H9 (cell line): ENCODE results near the gene HOXD13. TPM values are rescaled to one million over a fixed set of nuclear protein-coding genes. Genes with fewer than 3 reads are reported as not detected.

Experiments
- DNase-seq: peaks from one replicate; pipeline ENCODE4 v3.0.0-alpha.2; 2017
- H2AFZ ChIP-seq: one replicate; pipeline ENCODE4 v1.6.1; 2013; ENCODE audit warnings: mild to moderate bottlenecking, low read length, control low read depth, moderate library complexity
- H2AK5ac ChIP-seq: 2 replicates; pipeline ENCODE4 v1.6.1; 2013; ENCODE audit warnings: low read length, control low read depth, mixed read lengths; ENCODE audit not compliant: insufficient read length
- H2BK120ac ChIP-seq: one replicate; pipeline ENCODE4 v1.6.1; 2013; ENCODE audit warnings: low read depth, mild to moderate bottlenecking, low read length, control low read depth, inconsistent platforms; ENCODE audit not compliant: poor library complexity, severe bottlenecking
- H2BK12ac ChIP-seq: 2 replicates; pipeline ENCODE4 v1.6.1; 2013; ENCODE audit warnings: low read length, control low read depth, mixed read lengths, low read depth; ENCODE audit not compliant: insufficient read length
- H2BK15ac ChIP-seq: 2 replicates; pipeline ENCODE4 v1.6.1; 2013; ENCODE audit warnings: low read depth, low read length, control low read depth
- H2BK20ac ChIP-seq: one replicate; pipeline ENCODE4 v1.6.1; 2013; ENCODE audit warnings: low read depth, mild to moderate bottlenecking, low read length, control low read depth, inconsistent platforms; ENCODE audit not compliant: poor library complexity, severe bottlenecking
- H2BK5ac ChIP-seq: 2 replicates; pipeline ENCODE4 v1.6.1; 2013; ENCODE audit warnings: low read length, control low read depth, mixed read lengths; ENCODE audit not compliant: insufficient read length
- H3K14ac ChIP-seq: 2 replicates; pipeline ENCODE4 v1.6.1; 2013; ENCODE audit warnings: low read length, control low read depth; ENCODE audit not compliant: insufficient read depth
- H3K18ac ChIP-seq: 2 replicates; pipeline ENCODE4 v1.6.1; 2013; ENCODE audit warnings: low read depth, mild to moderate bottlenecking, mixed read lengths, low read length, control low read depth; ENCODE audit not compliant: insufficient read length
- H3K23ac ChIP-seq: 2 replicates; pipeline ENCODE4 v1.6.1; 2013; ENCODE audit warnings: low read length, control low read depth, mixed read lengths, low read depth; ENCODE audit not compliant: insufficient read length
- H3K23me2 ChIP-seq: 2 replicates; pipeline ENCODE4 v1.6.1; 2013; ENCODE audit warnings: low read depth, mild to moderate bottlenecking, mixed read lengths, low read length, control low read depth; ENCODE audit not compliant: insufficient read length, poor library complexity, severe bottlenecking
- H3K27ac ChIP-seq: 2 replicates; pipeline ENCODE4 v1.5.1; 2013; ENCODE audit warnings: low read length, control low read depth, mixed read lengths, low read depth; ENCODE audit not compliant: insufficient read length
- H3K27me3 ChIP-seq: 2 replicates; pipeline ENCODE4 v1.6.1; 2013; ENCODE audit warnings: low read length, control low read depth, inconsistent platforms; ENCODE audit not compliant: insufficient read depth
- H3K4ac ChIP-seq: 2 replicates; pipeline ENCODE4 v1.6.1; 2013; ENCODE audit warnings: low read depth, mild to moderate bottlenecking, control low read depth, inconsistent platforms, low read length, moderate library complexity
- H3K4me1 ChIP-seq: 2 replicates; pipeline ENCODE4 v1.6.1; 2013; ENCODE audit warnings: low read length, control low read depth, inconsistent platforms; ENCODE audit not compliant: insufficient read depth
- H3K4me2 ChIP-seq: 2 replicates; pipeline ENCODE4 v1.6.1; 2013; ENCODE audit warnings: low read length, control low read depth, mixed read lengths; ENCODE audit not compliant: insufficient read length, insufficient read depth
- H3K56ac ChIP-seq: 2 replicates; pipeline ENCODE4 v1.6.1; 2013; ENCODE audit warnings: low read depth, mild to moderate bottlenecking, mixed read lengths, low read length, control low read depth; ENCODE audit not compliant: insufficient read length
- H3K79me1 ChIP-seq: 2 replicates; pipeline ENCODE4 v1.6.1; 2013; ENCODE audit warnings: low read depth, mild to moderate bottlenecking, moderate library complexity, low read length, control low read depth, inconsistent platforms; ENCODE audit not compliant: insufficient read depth, poor library complexity, severe bottlenecking
- H3K79me2 ChIP-seq: 2 replicates; pipeline ENCODE4 v1.6.1; 2013; ENCODE audit warnings: low read length, control low read depth, inconsistent platforms; ENCODE audit not compliant: insufficient read depth
- H3K9ac ChIP-seq: 2 replicates; pipeline ENCODE4 v1.6.1; 2013; ENCODE audit warnings: low read length, control low read depth, mixed read lengths; ENCODE audit not compliant: insufficient read length; ENCODE audit errors: extremely low read depth
- H3K9me3 ChIP-seq: one replicate; pipeline ENCODE4 v1.6.1; 2013; ENCODE audit warnings: low read depth, low read length, inconsistent platforms; ENCODE audit not compliant: control insufficient read depth
- H3T11ph ChIP-seq: one replicate; pipeline ENCODE4 v1.6.1; 2013; ENCODE audit warnings: mild to moderate bottlenecking, low read length, control low read depth, inconsistent platforms
- H4K20me1 ChIP-seq: one replicate; pipeline ENCODE4 v1.6.1; 2013; ENCODE audit not compliant: control insufficient read depth, insufficient read length, insufficient read depth
- H4K5ac ChIP-seq: 2 replicates; pipeline ENCODE4 v1.6.1; 2013; ENCODE audit warnings: low read depth, mild to moderate bottlenecking, mixed read lengths, low read length, control low read depth; ENCODE audit not compliant: insufficient read length
- H4K8ac ChIP-seq: replicated peaks from 2 replicates; pipeline ENCODE4 v1.6.1; 2013; ENCODE audit warnings: low read length, control low read depth, mixed read lengths, low read depth; ENCODE audit not compliant: insufficient read length
- H4K91ac ChIP-seq: 2 replicates; pipeline ENCODE4 v1.6.1; 2013; ENCODE audit warnings: low read depth, mild to moderate bottlenecking, moderate library complexity, mixed read lengths, low read length, control low read depth; ENCODE audit not compliant: insufficient read length
- H3K27ac Mint-ChIP-seq, 3 experiments: 2 replicates in 2 of 3; 3 replicates in 1 of 3; pipeline ENCODE4 v1.8.0; 2020 to 2021; ENCODE audit warnings: mixed read lengths in 3 of 3, mild to moderate bottlenecking in 1 of 3, moderate library complexity in 1 of 3
- H3K27me3 Mint-ChIP-seq: 2 replicates; pipeline ENCODE4 v1.8.0; 2021; ENCODE audit warnings: low read depth, mild to moderate bottlenecking, moderate library complexity, mixed read lengths
- H3K36me3 Mint-ChIP-seq, 3 experiments: 2 replicates in 2 of 3; 3 replicates in 1 of 3; pipeline ENCODE4 v1.8.0; 2020 to 2021; ENCODE audit warnings: low read depth in 3 of 3, mixed read lengths in 3 of 3; ENCODE audit not compliant: insufficient read depth in 1 of 3
- H3K4me1 Mint-ChIP-seq, 2 experiments: 2 replicates each; pipeline ENCODE4 v1.8.0; 2020; ENCODE audit warnings: mixed read lengths in 2 of 2
- H3K4me3 Mint-ChIP-seq, 2 experiments: 2 replicates in 1 of 2; 3 replicates in 1 of 2; pipeline ENCODE4 v1.8.0; 2020 to 2021; ENCODE audit warnings: mild to moderate bottlenecking in 2 of 2, mixed read lengths in 2 of 2, moderate library complexity in 1 of 2
- H3K9me3 Mint-ChIP-seq, 2 experiments: 2 replicates in 1 of 2; 3 replicates in 1 of 2; pipeline ENCODE4 v1.8.0; 2020; ENCODE audit warnings: mild to moderate bottlenecking in 2 of 2, mixed read lengths in 2 of 2, moderate library complexity in 1 of 2
- WGBS: extraction: QIAGEN DNeasy Blood & Tissue Kit; methylation state at CpG from one replicate; pipeline ENCODE4 v1.1.7; 2013; ENCODE audit warnings: missing lambda C conversion rate, low lambda C conversion rate, mixed read lengths; ENCODE audit not compliant: insufficient read length; ENCODE audit errors: extremely low coverage; 5-methylcytosine and 5-hydroxymethylcytosine counted together
- total RNA-seq: library from RNA; stranded (reverse); gene quantifications from 2 replicates; pipeline ENCODE4 v1.2.1, GENCODE V29; 2021
- TF ChIP-seq, protein P1 (sequence below): fragments of 200-600 bp; sonication (generic); conservative IDR thresholded peaks from 3 replicates; pipeline ENCODE4 v1.8.0; 2021; ENCODE audit warnings: antibody characterized with exemption, mild to moderate bottlenecking

HOXD13 gene
- total RNA-seq, 1 experiment from 2014 or later: not detected

DNA sequence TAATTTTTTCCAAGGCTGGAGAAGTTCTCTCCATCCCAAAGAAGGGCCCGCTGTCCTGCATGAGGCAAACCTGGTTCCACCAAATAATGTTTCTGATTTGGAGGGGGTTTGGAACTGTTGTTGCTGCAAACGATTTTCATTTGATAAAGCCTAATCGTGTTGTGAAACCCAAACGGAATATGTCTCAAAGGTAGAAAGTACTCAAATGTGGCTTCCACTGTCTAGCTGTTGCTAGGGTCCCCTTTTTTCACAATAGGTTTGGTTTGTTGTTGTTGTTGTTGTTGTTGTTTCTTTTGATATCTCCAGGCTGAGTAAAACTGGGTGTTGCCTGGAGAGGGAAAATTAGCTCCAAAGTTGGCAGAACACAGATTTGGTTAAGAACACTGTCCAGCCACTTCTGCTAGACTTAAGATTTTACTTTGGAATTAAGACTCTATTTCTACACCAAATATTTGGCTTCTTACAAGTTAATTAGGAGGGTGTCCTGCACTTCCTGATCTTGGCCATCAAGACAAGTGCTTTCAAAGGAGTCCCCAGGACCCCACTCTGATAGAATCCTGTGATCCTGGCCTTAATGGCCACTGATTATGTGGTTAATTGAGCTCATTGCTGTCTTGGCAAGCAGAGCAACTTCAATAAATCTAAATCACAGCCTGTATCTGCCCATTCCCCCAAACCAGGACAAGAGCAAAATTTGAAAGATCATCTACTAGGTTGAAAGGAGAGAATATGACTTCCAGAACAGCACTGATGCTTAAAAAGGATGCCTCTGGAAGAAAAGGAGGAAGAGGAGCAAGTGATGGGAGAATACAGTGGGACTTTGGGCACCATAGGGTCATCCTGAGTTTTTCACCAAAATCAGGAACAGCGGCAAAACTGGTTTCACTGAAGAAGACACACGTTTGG, 3.3 kb upstream of the HOXD13 start:
- Histone ChIP-seq H3K23me2 (no peaks in the 10 kb centered on the region), H2AK5ac (no peak overlapping the region), H3K4me1 (peaks cover 3% of the 10 kb centered on the region; the same call in 1 of the 2 replicates), H3K79me2 (no peaks in the 10 kb centered on the region), H3K27ac (no peak overlapping the region), H3K27me3 (peaks cover 96% of the 10 kb centered on the region), H2BK5ac (no peak overlapping the region), H2BK120ac (no peak overlapping the region), H3K9me3 (no peaks in the 10 kb centered on the region), H3K79me1 (no peaks in the 10 kb centered on the region), H4K5ac (no peak overlapping the region), H3K23ac (no peak overlapping the region), H3K9ac (no peak overlapping the region), H3K18ac (no peak overlapping the region), H3K56ac (no peak overlapping the region), H2BK20ac (no peak overlapping the region), H4K8ac (no peak overlapping the region), H2BK12ac (no peak overlapping the region), H4K20me1 (no peaks in the 10 kb centered on the region), H3T11ph (no peak overlapping the region), H4K91ac (no peak overlapping the region), H3K14ac (no peak overlapping the region), H3K4ac (no peak overlapping the region), H2BK15ac (no peak overlapping the region), H3K4me2 (no peak overlapping the region), H2AFZ (no peak overlapping the region)
- TF ChIP-seq, protein P1, sequence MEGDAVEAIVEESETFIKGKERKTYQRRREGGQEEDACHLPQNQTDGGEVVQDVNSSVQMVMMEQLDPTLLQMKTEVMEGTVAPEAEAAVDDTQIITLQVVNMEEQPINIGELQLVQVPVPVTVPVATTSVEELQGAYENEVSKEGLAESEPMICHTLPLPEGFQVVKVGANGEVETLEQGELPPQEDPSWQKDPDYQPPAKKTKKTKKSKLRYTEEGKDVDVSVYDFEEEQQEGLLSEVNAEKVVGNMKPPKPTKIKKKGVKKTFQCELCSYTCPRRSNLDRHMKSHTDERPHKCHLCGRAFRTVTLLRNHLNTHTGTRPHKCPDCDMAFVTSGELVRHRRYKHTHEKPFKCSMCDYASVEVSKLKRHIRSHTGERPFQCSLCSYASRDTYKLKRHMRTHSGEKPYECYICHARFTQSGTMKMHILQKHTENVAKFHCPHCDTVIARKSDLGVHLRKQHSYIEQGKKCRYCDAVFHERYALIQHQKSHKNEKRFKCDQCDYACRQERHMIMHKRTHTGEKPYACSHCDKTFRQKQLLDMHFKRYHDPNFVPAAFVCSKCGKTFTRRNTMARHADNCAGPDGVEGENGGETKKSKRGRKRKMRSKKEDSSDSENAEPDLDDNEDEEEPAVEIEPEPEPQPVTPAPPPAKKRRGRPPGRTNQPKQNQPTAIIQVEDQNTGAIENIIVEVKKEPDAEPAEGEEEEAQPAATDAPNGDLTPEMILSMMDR: no peak
- DNase-seq: peak; percentile 11
- Mint-ChIP-seq H3K4me1 (peaks cover 11 to 32% of the 10 kb centered on the region in 2 experiments), H3K9me3 (peaks cover 11 to 14% of the 10 kb centered on the region in 2 experiments; a peak in 4 of 5 replicates), H3K36me3 (peaks cover 0 to 3% (median 0%) of the 10 kb centered on the region in 3 experiments; a peak in 2 of 7 replicates), H3K27me3 (peaks cover 98% of the 10 kb centered on the region), H3K4me3 (no peak overlapping the region), H3K27ac (no peak overlapping the region)
- no CpG with 5 or more reads among the region's 6 CpGs for WGBS
